Measurements from ENCODE around the gene PPP1R3E.
"Not testable (repeated sequence)": the region's sequence is repeated elsewhere in the genome, so short reads cannot be mapped to it uniquely, and the experiment has no call there.

DNA sequence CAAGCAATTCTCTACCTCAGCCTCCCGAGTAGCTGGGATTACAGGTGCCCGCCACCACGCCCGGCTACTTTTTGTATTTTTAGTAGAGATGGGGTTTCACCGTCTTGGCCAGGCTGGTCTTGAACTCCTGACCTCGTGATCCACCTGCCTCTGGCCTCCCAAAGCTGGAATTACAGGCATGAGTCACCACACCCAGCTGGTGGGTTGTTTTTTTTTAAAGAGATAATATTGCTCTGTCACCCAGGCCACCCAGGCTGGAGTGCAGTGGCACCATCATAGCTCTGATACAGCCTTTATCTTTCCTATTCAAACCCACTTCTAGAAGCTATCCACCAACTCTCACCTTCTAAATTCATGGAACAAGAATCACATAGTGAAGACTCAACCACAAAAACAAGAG lies 24.7 kb downstream of the PPP1R3E start:
- TF ChIP-seq, protein P1, sequence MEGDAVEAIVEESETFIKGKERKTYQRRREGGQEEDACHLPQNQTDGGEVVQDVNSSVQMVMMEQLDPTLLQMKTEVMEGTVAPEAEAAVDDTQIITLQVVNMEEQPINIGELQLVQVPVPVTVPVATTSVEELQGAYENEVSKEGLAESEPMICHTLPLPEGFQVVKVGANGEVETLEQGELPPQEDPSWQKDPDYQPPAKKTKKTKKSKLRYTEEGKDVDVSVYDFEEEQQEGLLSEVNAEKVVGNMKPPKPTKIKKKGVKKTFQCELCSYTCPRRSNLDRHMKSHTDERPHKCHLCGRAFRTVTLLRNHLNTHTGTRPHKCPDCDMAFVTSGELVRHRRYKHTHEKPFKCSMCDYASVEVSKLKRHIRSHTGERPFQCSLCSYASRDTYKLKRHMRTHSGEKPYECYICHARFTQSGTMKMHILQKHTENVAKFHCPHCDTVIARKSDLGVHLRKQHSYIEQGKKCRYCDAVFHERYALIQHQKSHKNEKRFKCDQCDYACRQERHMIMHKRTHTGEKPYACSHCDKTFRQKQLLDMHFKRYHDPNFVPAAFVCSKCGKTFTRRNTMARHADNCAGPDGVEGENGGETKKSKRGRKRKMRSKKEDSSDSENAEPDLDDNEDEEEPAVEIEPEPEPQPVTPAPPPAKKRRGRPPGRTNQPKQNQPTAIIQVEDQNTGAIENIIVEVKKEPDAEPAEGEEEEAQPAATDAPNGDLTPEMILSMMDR (IDR thresholded peaks at IDR 0.05) = not testable (repeated sequence)
- not testable (repeated sequence) for TF ChIP-seq POLR2A (IDR thresholded peaks at IDR 0.05)

Measured in heart left ventricle (tissue), 13 donors.